ENCODE results near the gene LRRC23. TPM values are rescaled to one million over a fixed set of nuclear protein-coding genes. Genes with fewer than 3 reads are reported as not detected.

The LRRC23 gene
- total RNA-seq, 1 donor from 2014 or later = 7.7 TPM

- intact Hi-C loops (cut with micrococcal nuclease) = loop anchor here (1.0 kb wide), 3 partner anchors 8 to 64 kb away; partner anchors contain the start of genes LRRC23 and SPSB2
- DNase-seq = peak; percentile 46
- Mint-ChIP-seq H3K27ac (peak overlapping the region; percentile 91), H3K4me3 (peak overlapping the region; percentile 84), H3K36me3 (ENCODE audit: low read depth) (peaks cover 51% of the 10 kb centered on the region), H3K27me3 (no peaks in the 10 kb centered on the region), H3K9me3 (no peaks in the 10 kb centered on the region), H3K4me1 (peaks cover 30% of the 10 kb centered on the region)
- TF ChIP-seq CTCF (IDR thresholded peaks at IDR 0.05) = no peak
- ChIA-PET POLR2A (interaction anchor here (0.7 to 24.6 kb wide), 21 partner anchors 8 to 248 kb away, joined by 3 to 1516 read pairs (median 10); partner anchors contain the start of genes ATN1, C1RL, CDCA3 and COPS7A), CTCF (interaction anchor here (1.0 to 4.4 kb wide), 9 partner anchors 8 to 85 kb away, joined by 6 to 26 read pairs (median 10); partner anchors contain the start of genes CDCA3, SPSB2 and USP5)
- peak; percentile 22 for ATAC-seq (ENCODE audit: low read depth)
Measured at GRCh38 chr12:6936636-6937480, 32.2 kb downstream of the LRRC23 start.

GRCh38 chr12:6937481-6938352, 33.1 kb downstream of the LRRC23 start:
- CTCF ChIA-PET = interaction anchor here (0.5 to 4.4 kb wide), 15 partner anchors 9 to 86 kb away, joined by 3 to 26 read pairs (median 9); partner anchors contain the start of genes CDCA3, SPSB2, TPI1 and USP5
- POLR2A ChIA-PET = interaction anchor here (0.5 to 24.6 kb wide), 32 partner anchors 9 to 1033 kb away, joined by 3 to 1516 read pairs (median 6); partner anchors contain the start of genes ATN1, C1RL, CDCA3 and COPS7A
- ATAC-seq (ENCODE audit: low read depth) (peak; percentile 92), DNase-seq (peak; percentile 84)
- TF ChIP-seq CTCF (IDR thresholded peaks at IDR 0.05) = no peak
- peaks cover 35% of the 10 kb centered on the region for H3K4me1 Mint-ChIP-seq
- intact Hi-C loops (cut with micrococcal nuclease) = loop anchor here (1.0 kb wide), 5 partner anchors 8 to 68 kb away; partner anchors contain the start of gene LRRC23
- no peaks in the 10 kb centered on the region for H3K9me3 Mint-ChIP-seq
- H3K27ac Mint-ChIP-seq = peak overlapping the region; percentile 91
- H3K4me3 Mint-ChIP-seq = peak overlapping the region; percentile 84
- no peaks in the 10 kb centered on the region for H3K27me3 Mint-ChIP-seq
- peaks cover 53% of the 10 kb centered on the region for H3K36me3 Mint-ChIP-seq (ENCODE audit: low read depth)

GRCh38 chr12:6938353-6939190, 34.0 kb downstream of the LRRC23 start:
- intact Hi-C loops (cut with micrococcal nuclease) = loop anchor here (1.0 kb wide), 3 partner anchors 14 to 69 kb away; no protein-coding TSS in a partner anchor
- TF ChIP-seq CTCF (IDR thresholded peaks at IDR 0.05) = no peak
- Mint-ChIP-seq H3K9me3 (no peaks in the 10 kb centered on the region), H3K4me1 (peaks cover 42% of the 10 kb centered on the region), H3K36me3 (ENCODE audit: low read depth) (peaks cover 50% of the 10 kb centered on the region), H3K27me3 (no peaks in the 10 kb centered on the region), H3K4me3 (no peak overlapping the region), H3K27ac (peak overlapping the region; percentile 91)
- ChIA-PET POLR2A (interaction anchor here (0.6 to 24.6 kb wide), 29 partner anchors 8 to 1032 kb away, joined by 3 to 1516 read pairs (median 6); partner anchors contain the start of genes ATN1, C1RL, CDCA3 and COPS7A), CTCF (interaction anchor here (1.0 to 14.9 kb wide), 15 partner anchors 10 to 87 kb away, joined by 3 to 571 read pairs (median 9); partner anchors contain the start of genes CDCA3, SPSB2, TPI1 and USP5)
- DNase-seq = no peak
- no peak for ATAC-seq (ENCODE audit: low read depth)

- H3K36me3 Mint-ChIP-seq (ENCODE audit: low read depth) = peaks cover 46% of the 10 kb centered on the region
- CTCF ChIA-PET = interaction anchor here (1.5 to 14.9 kb wide), 5 partner anchors 16 to 70 kb away, joined by 6 to 571 read pairs (median 12); partner anchors contain the start of gene SPSB2
- intact Hi-C loops (cut with micrococcal nuclease) = no loop called here
- no peaks in the 10 kb centered on the region for H3K9me3 Mint-ChIP-seq
- no peak for TF ChIP-seq CTCF (IDR thresholded peaks at IDR 0.05)
- H3K27ac Mint-ChIP-seq = peak overlapping the region; percentile 65
- H3K4me1 Mint-ChIP-seq = peaks cover 48% of the 10 kb centered on the region
- no peak overlapping the region for H3K4me3 Mint-ChIP-seq
- POLR2A ChIA-PET = interaction anchor here (0.9 to 24.6 kb wide), 8 partner anchors 14 to 186 kb away, joined by 3 to 1516 read pairs (median 12); partner anchors contain the start of genes MLF2, PTPN6 and SPSB2
- ATAC-seq (ENCODE audit: low read depth) (no peak), DNase-seq (no peak)
- H3K27me3 Mint-ChIP-seq = no peaks in the 10 kb centered on the region
Measured at GRCh38 chr12:6939191-6939540, 34.5 kb downstream of the LRRC23 start.
